ENCODE results near the gene EXT2.

- no peak for TF ChIP-seq CTCF (IDR thresholded peaks at IDR 0.05)
- TF ChIP-seq POLR2A (IDR thresholded peaks at IDR 0.05), result no peak
These were observed 39.1 kb downstream of the EXT2 start for GRCh38 chr11:44134625-44135024.
